Body of pancreas (tissue), 4 donors: Measurements from ENCODE around the gene EGFL7.

Experiments used
- POLR2A ChIP-seq, 3 donors: fragments of 450-650 bp; IDR thresholded peaks; one replicate each; pipeline ENCODE4 v1.6.1; 2016; ENCODE audit warnings: antibody characterized with exemption in 3 of 3, mild to moderate bottlenecking in 2 of 3
- TF ChIP-seq, protein P1 (sequence below), 7 experiments: fragments of 450-650 bp in 4 of 7; fragments of 200-600 bp in 3 of 7; sonication (generic) in 3 of 7; IDR thresholded peaks; one replicate each; pipeline ENCODE4 v1.5.1; 2016 to 2019; ENCODE audit warnings: antibody characterized with exemption in 7 of 7

DNA sequence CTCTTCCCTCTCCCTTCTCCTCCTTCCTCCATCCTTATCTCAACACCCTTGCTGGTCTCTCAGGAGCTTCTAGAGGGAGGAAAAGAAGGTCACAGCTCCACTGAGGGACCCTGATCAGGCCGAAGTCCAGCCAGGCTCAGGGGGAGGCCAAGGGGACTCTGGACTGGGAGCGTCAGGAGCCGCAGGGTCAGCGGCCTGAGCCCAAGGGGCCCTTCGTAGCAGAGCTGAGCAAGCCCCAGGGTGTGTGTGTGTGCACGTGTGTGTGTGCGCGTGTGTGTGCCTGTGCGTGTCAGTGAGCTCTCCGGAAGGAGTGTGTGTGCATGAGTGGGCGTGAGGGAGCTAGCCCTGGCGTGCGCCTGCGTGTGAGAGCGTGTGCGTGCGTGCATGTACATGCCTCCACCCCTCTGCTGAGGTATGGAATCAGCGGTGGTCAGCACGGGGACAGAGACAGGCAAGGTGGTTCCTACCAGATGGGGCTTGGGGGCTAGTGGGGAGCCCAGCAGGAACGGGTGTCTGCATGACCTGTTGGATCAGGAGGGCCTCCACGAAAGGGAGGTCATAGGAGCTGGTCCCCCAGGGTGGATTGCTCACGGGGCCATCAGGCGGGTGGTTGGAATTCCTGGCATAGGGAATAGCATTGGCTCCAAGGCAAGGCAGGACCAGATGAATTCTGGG, 34.6 kb downstream of the EGFL7 start:
- no peak for TF ChIP-seq POLR2A (IDR thresholded peaks at IDR 0.05)
- TF ChIP-seq, protein P1, sequence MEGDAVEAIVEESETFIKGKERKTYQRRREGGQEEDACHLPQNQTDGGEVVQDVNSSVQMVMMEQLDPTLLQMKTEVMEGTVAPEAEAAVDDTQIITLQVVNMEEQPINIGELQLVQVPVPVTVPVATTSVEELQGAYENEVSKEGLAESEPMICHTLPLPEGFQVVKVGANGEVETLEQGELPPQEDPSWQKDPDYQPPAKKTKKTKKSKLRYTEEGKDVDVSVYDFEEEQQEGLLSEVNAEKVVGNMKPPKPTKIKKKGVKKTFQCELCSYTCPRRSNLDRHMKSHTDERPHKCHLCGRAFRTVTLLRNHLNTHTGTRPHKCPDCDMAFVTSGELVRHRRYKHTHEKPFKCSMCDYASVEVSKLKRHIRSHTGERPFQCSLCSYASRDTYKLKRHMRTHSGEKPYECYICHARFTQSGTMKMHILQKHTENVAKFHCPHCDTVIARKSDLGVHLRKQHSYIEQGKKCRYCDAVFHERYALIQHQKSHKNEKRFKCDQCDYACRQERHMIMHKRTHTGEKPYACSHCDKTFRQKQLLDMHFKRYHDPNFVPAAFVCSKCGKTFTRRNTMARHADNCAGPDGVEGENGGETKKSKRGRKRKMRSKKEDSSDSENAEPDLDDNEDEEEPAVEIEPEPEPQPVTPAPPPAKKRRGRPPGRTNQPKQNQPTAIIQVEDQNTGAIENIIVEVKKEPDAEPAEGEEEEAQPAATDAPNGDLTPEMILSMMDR (IDR thresholded peaks at IDR 0.05), result no peak
